Measurements from ENCODE around the gene SPPL3.
"Not testable (repeated sequence)": the region's sequence is repeated elsewhere in the genome, so short reads cannot be mapped to it uniquely, and the experiment has no call there.

Gene SPPL3

GRCh38 chr12:120904197-120904773 is at the start of gene SPPL3:
SPPL3 (minus strand) TSS chr12:120904358; CDS start chr12:120903867, 491 bp downstream.
- DNase-seq (ENCODE audit: low read depth): peak; percentile 80

DNA sequence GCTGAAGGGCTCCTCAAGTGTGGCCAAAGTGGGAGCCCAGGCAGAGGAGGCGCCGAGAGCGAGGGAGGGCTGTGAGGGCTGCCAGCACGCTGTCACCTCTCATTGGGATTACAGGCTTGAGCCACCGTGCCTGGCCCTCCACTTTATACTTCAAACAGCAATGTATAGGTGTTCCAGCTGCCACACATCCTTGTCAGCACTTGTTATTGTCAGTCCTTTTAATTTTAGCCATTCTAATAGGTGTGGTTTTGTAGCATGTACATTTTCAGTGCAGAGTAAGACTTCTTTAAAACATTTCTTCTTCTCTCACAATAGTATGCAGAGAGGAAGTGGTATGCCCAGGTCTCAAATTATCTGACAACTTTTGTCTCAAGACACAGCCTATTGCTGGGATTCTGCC is 46.6 kb upstream of the SPPL3 start:
- no peak for DNase-seq (ENCODE audit: low read depth)

DNA sequence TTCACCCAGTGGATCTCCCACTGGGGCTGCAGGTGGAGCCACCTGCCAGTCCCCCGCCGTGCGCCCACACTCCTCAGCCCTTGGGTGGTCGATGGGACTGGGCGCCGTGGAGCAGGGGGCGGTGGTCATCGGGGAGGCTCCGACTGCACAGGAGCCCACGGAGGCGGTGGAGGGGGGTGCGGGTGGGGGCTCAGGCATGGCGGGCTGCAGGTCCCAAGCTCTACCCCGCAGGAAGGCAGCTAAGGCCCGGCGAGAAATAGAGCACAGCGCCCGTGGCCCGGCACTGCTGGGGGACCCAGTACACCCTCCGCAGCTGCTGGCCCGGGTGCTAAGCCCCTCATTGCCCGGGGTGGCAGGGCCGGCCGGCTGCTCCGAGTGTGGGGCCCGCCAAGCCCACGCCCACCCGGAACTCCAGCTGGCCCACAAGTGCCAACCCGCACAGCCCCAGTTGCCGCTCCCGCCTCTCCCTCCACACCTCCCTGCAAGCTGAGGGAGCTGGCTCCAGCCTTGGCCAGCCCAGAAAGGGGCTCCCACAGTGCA is 46.2 kb upstream of the SPPL3 start:
- DNase-seq (ENCODE audit: low read depth): not testable (repeated sequence)

DNA sequence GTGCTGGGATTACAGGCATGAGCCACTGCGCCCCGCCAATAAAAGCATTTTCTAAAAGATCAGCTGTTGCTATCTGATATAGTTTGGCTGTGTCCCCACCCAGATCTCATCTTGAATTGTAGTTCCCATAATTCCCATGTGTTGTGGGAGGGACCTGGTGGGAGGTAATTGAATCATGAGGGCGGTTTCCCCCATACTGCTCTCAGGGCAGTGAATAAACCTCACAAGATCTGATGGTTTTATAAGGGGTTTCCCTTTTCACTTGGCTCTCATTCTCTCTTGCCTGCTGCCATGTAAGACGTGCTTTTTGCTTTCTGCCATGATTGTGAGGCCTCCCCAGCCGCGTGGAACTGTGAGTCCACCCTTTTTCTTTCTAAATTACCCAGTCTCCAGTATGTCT is 41.4 kb upstream of the SPPL3 start:
- not testable (repeated sequence) for DNase-seq (ENCODE audit: low read depth)

GRCh38 chr12:120944645-120945217 is 40.6 kb upstream of the SPPL3 start:
- DNase-seq (ENCODE audit: low read depth): no peak

DNA sequence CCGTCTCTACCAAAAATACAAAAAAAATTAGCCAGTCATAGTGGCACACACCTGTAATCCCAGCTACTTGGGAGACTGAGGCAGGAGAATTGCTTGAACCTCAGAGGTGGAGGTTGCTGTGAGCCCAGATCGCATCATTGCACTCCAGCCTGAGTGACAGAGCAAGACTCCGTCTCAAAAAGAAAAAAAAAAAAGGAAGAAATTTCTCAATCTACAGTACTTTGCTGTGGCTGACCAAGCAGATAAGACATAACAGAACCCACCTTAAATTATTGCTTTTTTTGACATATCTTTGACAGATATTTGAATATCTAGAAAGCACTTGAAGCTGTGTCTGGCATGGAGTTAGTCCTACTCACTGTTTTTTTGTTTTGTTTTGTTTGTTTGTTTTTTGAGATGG is 39.3 kb upstream of the SPPL3 start:
- DNase-seq (ENCODE audit: low read depth): no peak

DNA sequence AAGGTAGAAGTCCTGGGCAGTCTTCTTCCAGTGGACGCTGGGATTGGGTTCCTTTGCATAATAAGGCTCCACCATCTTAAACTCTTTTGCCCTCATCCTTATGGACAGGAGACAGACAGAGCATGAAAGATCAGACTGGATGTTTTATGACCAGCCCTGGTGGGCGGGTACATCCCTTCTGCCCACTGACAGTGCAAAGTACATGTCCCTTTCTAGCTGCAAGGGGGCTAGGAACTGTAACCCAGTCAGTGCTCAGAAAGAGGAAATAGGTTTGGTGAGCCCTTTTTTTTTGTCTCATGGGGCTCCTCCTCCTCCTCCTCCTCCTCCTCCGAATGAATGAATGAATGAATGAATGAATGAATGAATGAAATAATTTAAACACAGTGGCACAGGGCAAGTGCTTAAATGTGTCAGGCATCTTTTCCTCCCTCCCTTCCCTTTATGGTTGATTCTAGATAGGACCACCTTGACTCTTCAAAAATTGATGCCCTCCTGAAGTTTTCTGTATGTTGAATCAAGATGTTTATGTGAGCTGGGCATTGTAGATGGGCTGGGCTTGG is 37.8 kb upstream of the SPPL3 start:
- DNase-seq (ENCODE audit: low read depth): no peak

DNA sequence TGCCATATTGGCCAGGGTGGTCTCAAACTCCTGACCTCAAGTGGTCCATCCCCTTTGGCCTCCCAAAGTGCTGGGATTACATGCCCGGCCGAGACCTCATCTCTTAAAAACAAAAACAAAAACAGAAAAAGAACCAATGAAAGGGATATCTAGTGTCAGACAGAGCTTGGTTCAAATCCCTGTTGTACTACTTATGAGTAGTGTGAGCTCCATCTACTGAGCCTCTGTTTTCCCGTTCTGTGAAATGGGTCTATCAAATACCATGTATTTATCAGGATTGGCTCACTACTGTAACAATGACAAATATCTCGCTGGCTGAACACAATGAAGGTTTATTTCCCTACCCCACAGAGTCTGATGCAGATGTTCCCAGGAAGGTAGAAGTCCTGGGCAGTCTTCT is 37.3 kb upstream of the SPPL3 start:
- no peak for DNase-seq (ENCODE audit: low read depth)

DNA sequence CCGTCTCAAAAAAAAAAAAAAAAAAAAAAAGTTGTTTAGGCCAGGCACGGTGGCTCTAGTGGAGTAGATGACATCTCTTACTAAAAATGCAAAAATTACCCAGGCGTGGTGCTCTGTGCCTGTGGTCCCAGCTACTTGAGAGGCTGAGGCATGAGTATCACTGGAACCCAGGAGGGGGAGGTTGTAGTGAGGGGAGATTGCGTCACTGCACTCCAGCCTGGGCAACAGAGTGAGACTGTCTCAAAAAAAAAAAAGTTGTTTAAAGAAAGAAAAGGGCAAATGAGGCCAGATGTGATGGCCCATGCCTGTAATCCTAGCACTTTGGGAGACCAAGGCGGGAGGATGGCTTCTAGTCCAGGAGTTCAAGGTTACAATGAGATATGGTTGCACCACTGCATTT is 36.6 kb upstream of the SPPL3 start:
- no peak for DNase-seq (ENCODE audit: low read depth)

DNA sequence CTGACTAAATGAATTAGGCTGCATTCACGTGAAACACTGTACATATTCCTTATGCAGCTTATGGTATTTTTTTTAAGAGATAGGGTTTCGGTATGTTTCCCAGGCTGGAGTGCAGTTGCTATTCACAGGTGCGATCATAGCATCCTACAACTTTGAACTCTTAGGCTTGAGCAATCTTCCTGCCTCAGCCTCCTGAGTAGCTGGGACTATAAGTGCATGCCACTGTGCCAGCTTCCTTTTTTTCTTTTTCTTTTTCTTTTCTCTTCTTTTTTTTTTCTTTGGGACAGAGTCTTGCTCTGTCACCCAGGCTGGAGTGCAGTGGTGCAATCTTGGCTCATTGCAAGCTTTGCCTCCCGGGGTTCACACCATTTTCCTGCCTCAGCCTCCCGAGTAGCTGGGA is 35.8 kb upstream of the SPPL3 start:
- DNase-seq (ENCODE audit: low read depth): no peak

DNA sequence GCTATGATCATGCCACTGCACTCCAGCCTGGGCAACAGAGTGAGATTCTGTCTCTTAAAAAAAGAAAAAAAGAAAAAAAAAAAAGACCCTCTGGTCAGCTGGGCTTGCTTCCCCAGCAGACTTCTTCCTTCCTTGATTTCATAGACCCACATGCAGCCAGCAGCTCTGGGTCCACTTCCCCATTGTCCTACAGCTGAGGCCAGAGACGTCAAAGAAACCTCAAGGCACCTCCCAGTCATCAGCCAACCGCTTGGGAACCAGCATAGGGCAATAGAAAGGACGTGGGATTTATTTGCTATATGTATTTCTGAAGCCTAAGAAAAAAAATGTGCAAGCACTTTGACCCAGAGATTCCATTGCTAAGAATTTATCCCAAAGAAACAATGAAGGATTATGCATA is 35.4 kb upstream of the SPPL3 start:
- no peak for DNase-seq (ENCODE audit: low read depth)

DNA sequence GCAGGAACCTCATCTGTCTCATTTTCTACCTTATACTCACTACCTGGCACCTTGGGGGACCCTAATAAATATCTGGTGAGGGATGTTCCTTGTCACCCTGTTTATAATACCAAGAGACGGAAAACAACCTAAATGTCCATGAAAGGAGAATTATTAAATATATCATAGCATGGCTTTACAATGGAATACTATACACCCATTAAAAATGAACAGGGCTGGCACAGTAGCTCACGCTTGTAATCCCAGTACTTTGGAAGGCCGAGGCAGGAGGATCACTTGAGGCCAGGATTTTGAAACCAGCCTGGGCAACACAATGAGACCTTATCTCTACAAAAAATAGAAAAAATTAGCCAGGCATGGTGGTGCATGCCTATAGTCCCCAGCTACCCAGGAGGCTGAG is 34.3 kb upstream of the SPPL3 start:
- no peak for DNase-seq (ENCODE audit: low read depth)

DNA sequence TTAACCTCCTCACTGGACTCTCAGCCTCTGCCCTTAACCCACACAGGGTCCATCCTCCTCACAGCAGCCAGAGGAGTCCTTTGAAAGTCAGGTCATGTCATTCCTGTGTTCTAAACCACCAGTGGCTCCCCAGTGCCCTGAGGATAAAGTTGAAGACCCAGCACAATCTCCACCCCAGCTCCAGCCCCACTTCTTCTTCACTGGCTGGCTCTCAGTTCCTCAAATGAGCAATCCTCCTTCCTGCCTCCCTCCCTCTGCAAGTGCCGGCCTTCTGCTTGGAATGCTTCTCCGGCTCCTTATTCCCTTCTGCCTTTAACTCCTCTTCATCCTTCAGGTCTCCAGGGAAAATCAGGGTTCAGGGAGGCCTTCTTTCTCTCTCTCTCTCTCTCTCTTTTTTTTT is 32.0 kb upstream of the SPPL3 start:
- DNase-seq (ENCODE audit: low read depth): no peak

- no peak for DNase-seq (ENCODE audit: low read depth)
These were observed 29.6 kb upstream of the SPPL3 start for GRCh38 chr12:120933786-120934185.

- DNase-seq (ENCODE audit: low read depth): no peak
These were observed 28.9 kb upstream of the SPPL3 start for GRCh38 chr12:120932956-120933526.

GRCh38 chr12:120932058-120932457 is 27.9 kb upstream of the SPPL3 start:
- no peak for DNase-seq (ENCODE audit: low read depth)

GRCh38 chr12:120930032-120930431 is 25.9 kb upstream of the SPPL3 start:
- DNase-seq (ENCODE audit: low read depth): no peak

GRCh38 chr12:120928864-120929652 is 24.9 kb upstream of the SPPL3 start:
- DNase-seq (ENCODE audit: low read depth): no peak

DNA sequence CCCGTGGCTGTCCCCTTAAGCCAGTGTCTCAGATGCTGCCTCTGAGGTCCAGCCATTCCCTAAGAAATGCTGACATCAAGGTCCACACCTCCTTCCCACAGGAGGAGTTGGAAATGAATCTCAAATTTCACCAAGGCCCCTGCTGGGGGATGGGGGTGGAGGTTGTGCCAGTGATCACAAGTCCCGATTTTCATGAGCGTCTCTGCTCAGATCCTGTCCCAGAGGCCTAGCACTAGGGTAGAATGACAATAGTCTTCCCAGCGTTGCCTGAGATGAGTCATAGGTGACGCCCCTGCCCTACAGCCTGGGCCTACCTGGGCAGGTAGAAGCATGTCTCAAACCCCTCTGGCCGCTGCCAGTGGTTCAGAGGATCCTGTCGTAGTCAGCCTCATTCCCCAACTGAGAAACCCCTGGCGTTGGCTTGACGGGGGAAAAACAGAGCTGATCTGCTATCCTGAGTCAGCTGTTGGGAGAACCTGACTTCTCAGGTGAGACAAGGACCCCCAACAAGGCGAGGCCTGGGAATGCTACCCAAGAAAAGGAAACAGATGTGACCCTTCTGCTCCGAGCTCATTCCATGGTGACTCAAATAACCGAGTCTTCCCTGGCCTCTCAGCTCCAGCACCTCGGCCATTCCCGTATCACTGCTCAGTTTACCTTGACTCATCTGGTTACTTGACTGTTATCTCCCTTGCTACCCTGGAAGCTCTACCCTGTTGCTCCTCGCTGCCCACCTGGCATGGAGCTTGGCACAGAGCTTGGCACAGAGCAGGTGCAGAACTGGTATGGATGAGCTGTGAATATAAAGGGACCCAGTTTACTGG is 21.8 kb upstream of the SPPL3 start:
- no peak for DNase-seq (ENCODE audit: low read depth)

DNA sequence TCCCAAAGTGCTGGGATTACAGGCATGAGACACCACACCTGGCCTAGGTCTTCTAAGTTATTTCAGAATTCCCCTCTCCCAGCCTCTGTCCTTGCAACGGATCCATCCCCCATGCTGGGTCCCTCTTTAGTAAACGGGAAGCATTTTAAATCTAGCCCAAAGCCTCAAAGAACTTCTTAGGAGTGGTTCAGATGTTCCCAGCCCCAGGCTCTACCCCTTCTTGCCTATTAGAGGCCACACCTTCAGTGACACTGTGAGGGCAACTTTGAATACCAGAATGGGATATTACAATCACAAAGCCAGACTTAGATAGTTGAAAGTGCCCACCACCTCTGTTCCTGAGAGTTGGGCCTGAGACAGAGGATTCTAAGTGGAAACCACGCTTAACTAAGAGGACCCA is 18.1 kb upstream of the SPPL3 start:
- DNase-seq (ENCODE audit: low read depth): no peak

- DNase-seq (ENCODE audit: low read depth): no peak
These were observed 17.5 kb upstream of the SPPL3 start for GRCh38 chr12:120921637-120922036.

- DNase-seq (ENCODE audit: low read depth): no peak
These were observed 16.0 kb upstream of the SPPL3 start for GRCh38 chr12:120920178-120920577.
